Ishikawa (cell line): Measurements from ENCODE around the gene LSAMP.

Experiments
- CEBPB ChIP-seq: IDR thresholded peaks from 2 replicates; pipeline ENCODE4 v1.6.1; 2012
- CREB1 ChIP-seq: IDR thresholded peaks from 2 replicates; pipeline ENCODE4 v1.6.1; 2012; ENCODE audit warnings: low read depth
- EGR1 ChIP-seq: IDR thresholded peaks from 2 replicates; pipeline ENCODE4 v1.6.1; 2012
- EP300 ChIP-seq: IDR thresholded peaks from 2 replicates; pipeline ENCODE4 v1.6.1; 2012; ENCODE audit warnings: borderline replicate concordance
- FOXM1 ChIP-seq: IDR thresholded peaks from 2 replicates; pipeline ENCODE4 v1.6.1; 2012; ENCODE audit warnings: low read depth, borderline replicate concordance
- MAX ChIP-seq: IDR thresholded peaks from 2 replicates; pipeline ENCODE4 v1.6.1; 2012
- NFIC ChIP-seq: IDR thresholded peaks from 2 replicates; pipeline ENCODE4 v1.6.1; 2012
- RAD21 ChIP-seq: IDR thresholded peaks from 2 replicates; pipeline ENCODE4 v1.6.1; 2012; ENCODE audit warnings: low read depth
- REST ChIP-seq: IDR thresholded peaks from 2 replicates; pipeline ENCODE4 v1.6.1; 2012; ENCODE audit warnings: low read depth, mild to moderate bottlenecking
- TAF1 ChIP-seq: IDR thresholded peaks from 2 replicates; pipeline ENCODE4 v1.6.1; 2012; ENCODE audit warnings: low read depth, mild to moderate bottlenecking
- TEAD4 ChIP-seq: IDR thresholded peaks from 2 replicates; pipeline ENCODE4 v1.6.1; 2012
- YY1 ChIP-seq: IDR thresholded peaks from 2 replicates; pipeline ENCODE4 v1.6.1; 2012; ENCODE audit warnings: low read depth

DNA sequence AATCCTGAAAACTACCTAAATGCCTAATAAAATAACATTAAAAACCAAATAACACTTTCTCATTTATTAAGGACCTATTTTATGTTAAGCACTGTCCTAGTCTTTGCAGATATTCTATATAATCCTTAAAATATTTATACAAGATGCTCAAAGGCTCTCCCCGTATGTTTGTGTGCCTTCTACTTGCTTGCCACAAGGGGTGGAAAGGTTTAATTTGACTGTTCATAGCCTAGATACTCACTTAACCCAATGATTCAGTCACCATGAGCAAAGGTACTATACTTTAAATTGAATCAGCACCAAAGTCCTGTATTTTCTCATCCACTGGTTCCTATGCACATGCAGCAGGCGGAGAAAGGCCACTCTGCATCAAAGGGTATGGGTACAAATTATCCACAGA is 32.0 kb downstream of the LSAMP start:
- TF ChIP-seq MAX = no peak
- TF ChIP-seq TEAD4 = no peak
- TF ChIP-seq EP300 = no peak
- TF ChIP-seq CREB1 = no peak
- no peak for TF ChIP-seq NFIC
- no peak for TF ChIP-seq CEBPB
- no peak for TF ChIP-seq YY1
- no peak for TF ChIP-seq EGR1
- no peak for TF ChIP-seq REST
- TF ChIP-seq TAF1 = no peak
- no peak for TF ChIP-seq FOXM1
- no peak for TF ChIP-seq RAD21
